ENCODE data around the gene EPSTI1.

DNA sequence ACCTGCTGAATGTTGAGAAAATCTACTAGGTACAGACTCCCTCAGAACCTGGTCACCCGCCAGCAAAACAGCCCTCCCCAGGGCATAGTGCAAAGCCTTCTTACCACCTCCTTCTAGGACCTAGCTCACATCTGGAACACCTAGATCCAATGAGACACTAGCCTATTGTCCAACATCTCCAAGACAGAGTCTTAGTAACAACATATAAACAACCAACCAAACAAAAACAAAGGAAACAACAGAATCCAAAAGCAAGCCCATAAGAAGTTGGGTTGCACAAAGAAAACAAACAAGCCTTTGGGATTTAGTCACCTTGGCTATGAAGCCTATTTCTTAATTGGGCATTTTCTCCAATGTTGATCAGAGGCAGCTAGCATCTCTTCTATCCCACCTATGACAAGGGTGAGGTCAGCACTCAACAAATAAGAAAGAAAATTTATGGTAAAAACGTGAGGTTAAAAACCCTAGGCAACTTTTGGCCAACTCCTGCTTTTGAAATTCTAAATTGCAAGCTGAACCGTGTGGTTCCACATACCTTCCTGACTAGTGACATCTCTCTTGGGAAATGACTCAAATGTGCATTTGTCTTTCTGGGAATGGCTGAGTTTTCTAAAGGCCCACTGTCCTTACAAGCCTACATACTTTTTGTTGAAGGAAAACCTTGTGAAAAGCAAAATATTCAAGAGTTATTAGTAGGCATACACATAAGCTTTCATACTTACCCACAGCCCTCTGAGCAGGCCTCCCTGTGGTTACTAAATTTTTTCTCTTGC, 144.0 kb downstream of the EPSTI1 start:
- TF ChIP-seq CTCF (IDR thresholded peaks at IDR 0.05; ENCODE audit: low read length) (no peak), EZH2 (IDR thresholded peaks at IDR 0.05; ENCODE audit: borderline replicate concordance, low read length) (no peak)
